Keratinocyte (primary cell): ENCODE data around the gene TCHH.

ENCODE experiments used
- EZH2 ChIP-seq: IDR thresholded peaks from one replicate; pipeline ENCODE4 v1.6.1; 2012; ENCODE audit warnings: inconsistent platforms, mild to moderate bottlenecking, low read length, moderate library complexity
- TF ChIP-seq, protein P1 (sequence below), 3 experiments: IDR thresholded peaks in 1 of 3; conservative IDR thresholded peaks in 1 of 3; optimal IDR thresholded peaks in 1 of 3; 2 replicates in 2 of 3; 3 replicates in 1 of 3; pipeline versions ENCODE3 to v1.5.1; 2011; ENCODE audit warnings: low read length in 3 of 3, mild to moderate bottlenecking in 3 of 3, moderate library complexity in 2 of 3, control low read depth in 1 of 3, inconsistent platforms in 1 of 3; ENCODE audit not compliant: insufficient read depth in 2 of 3; ENCODE audit errors: extremely low read depth in 1 of 3

DNA sequence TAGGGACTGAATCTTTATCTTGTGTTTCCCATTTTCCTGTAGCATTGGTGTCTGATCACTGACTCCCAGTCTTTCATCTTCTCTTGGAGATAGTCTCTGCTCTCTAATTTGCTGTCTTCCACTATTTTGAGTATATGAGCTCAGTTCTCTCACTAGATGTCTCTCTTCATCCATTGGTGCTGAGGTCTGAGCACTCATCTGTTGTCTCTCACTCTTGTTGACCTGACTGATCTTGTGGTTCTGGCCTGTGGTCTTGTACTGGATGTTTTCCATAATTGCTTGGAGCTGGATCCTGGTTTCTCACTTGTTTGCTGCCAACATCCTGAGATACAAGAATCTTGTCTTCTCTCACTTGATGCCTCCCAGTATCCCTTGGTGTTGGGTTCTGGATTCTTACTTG lies 53.3 kb downstream of the TCHH start:
- TF ChIP-seq, protein P1, sequence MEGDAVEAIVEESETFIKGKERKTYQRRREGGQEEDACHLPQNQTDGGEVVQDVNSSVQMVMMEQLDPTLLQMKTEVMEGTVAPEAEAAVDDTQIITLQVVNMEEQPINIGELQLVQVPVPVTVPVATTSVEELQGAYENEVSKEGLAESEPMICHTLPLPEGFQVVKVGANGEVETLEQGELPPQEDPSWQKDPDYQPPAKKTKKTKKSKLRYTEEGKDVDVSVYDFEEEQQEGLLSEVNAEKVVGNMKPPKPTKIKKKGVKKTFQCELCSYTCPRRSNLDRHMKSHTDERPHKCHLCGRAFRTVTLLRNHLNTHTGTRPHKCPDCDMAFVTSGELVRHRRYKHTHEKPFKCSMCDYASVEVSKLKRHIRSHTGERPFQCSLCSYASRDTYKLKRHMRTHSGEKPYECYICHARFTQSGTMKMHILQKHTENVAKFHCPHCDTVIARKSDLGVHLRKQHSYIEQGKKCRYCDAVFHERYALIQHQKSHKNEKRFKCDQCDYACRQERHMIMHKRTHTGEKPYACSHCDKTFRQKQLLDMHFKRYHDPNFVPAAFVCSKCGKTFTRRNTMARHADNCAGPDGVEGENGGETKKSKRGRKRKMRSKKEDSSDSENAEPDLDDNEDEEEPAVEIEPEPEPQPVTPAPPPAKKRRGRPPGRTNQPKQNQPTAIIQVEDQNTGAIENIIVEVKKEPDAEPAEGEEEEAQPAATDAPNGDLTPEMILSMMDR (optimal IDR thresholded peaks at IDR 0.05 in 1 of 3, IDR thresholded peaks at IDR 0.05 in 1 of 3, conservative IDR thresholded peaks at IDR 0.05 in 1 of 3; ENCODE audit: extremely low read depth in 1 of 3, insufficient read depth in 2 of 3, low read length in 3 of 3) = peak in 1 of 3 experiments; percentile 10
- TF ChIP-seq EZH2 = no peak
